Upper lobe of left lung (tissue), 4 donors: ENCODE measurements around the gene IL6.

Experiments
- POLR2AphosphoS5 ChIP-seq, 2 donors: sonication (generic); formaldehyde crosslinking; IDR thresholded peaks; one replicate each; pipeline ENCODE4 v1.5.1; 2017; ENCODE audit warnings: antibody characterized with exemption in 2 of 2
- TF ChIP-seq, protein P1 (sequence below), 6 experiments: fragments of 450-650 bp in 4 of 6; fragments of 200-600 bp in 2 of 6; sonication (generic) in 2 of 6; IDR thresholded peaks; one replicate each; pipeline ENCODE4 v1.5.1; 2016 to 2019; ENCODE audit warnings: antibody characterized with exemption in 6 of 6

DNA sequence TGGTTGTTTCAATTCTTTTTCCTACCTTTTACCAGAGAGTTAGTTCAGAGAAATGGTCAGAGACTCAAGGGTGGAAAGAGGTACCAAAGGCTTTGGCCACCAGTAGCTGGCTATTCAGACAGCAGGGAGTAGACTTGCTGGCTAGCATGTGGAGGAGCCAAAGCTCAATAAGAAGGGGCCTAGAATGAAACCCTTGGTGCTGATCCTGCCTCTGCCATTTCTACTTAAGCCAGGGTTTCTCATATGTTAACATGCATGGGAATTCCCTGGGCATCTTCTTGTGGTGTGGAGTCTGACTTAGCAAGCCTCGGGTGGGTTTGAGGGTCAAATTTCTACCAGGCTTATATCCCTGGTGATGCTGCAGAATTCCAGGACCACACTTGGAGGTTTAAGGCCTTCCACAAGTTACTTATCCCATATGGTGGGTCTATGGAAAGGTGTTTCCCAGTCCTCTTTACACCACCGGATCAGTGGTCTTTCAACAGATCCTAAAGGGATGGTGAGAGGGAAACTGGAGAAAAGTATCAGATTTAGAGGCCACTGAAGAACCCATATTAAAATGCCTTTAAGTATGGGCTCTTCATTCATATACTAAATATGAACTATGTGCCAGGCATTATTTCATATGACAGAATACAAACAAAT, 3.2 kb downstream of the IL6 start:
- TF ChIP-seq, protein P1, sequence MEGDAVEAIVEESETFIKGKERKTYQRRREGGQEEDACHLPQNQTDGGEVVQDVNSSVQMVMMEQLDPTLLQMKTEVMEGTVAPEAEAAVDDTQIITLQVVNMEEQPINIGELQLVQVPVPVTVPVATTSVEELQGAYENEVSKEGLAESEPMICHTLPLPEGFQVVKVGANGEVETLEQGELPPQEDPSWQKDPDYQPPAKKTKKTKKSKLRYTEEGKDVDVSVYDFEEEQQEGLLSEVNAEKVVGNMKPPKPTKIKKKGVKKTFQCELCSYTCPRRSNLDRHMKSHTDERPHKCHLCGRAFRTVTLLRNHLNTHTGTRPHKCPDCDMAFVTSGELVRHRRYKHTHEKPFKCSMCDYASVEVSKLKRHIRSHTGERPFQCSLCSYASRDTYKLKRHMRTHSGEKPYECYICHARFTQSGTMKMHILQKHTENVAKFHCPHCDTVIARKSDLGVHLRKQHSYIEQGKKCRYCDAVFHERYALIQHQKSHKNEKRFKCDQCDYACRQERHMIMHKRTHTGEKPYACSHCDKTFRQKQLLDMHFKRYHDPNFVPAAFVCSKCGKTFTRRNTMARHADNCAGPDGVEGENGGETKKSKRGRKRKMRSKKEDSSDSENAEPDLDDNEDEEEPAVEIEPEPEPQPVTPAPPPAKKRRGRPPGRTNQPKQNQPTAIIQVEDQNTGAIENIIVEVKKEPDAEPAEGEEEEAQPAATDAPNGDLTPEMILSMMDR (IDR thresholded peaks at IDR 0.05) = no peak
- TF ChIP-seq POLR2AphosphoS5 (IDR thresholded peaks at IDR 0.05) = no peak
